IMR-90 (cell line): ENCODE results near the gene NBPF15. TPM values are rescaled to one million over a fixed set of nuclear protein-coding genes. Genes with fewer than 3 reads are reported as not detected.
"Not testable (repeated sequence)": the region's sequence is repeated elsewhere in the genome, so short reads cannot be mapped to it uniquely, and the experiment has no call there.

Source experiments
- ATAC-seq: fragments of 200-7000 bp; cut with Tn5 transposase; 2 replicates; pipeline ENCODE4 v1.9.1; 2020; ENCODE audit warnings: low read depth, mild to moderate bottlenecking, moderate library complexity
- BruUV-seq: library from RNA; stranded (reverse); fragments of 400-500 nt; replicated peaks from 2 replicates; lab custom pipeline; 2021; lab: Mats Ljungman, UMichigan
- CTCF ChIA-PET: fragments of 300-600 bp; formaldehyde crosslinking; extraction: SDS; loops from one replicate; lab custom pipeline; 2021; ENCODE audit warnings: antibody characterized with exemption; lab: Yijun Ruan, JAX
- POLR2A ChIA-PET: fragments of 300-600 bp; sonication (Branson Sonifier 250); formaldehyde crosslinking; loops from one replicate; lab custom pipeline; 2022; ENCODE audit warnings: antibody characterized with exemption; ENCODE audit not compliant: unreplicated experiment; lab: Charles Lee
- DNase-seq: peaks from one replicate; pipeline ENCODE4 v3.0.0; 2013
- H2AFZ ChIP-seq: replicated peaks from 2 replicates; pipeline ENCODE3; 2013; ENCODE audit warnings: low read length, mild to moderate bottlenecking; ENCODE audit not compliant: poor library complexity
- H2AK5ac ChIP-seq: 2 replicates; pipeline ENCODE4 v1.6.1; 2013; ENCODE audit warnings: low read depth, low read length, inconsistent platforms
- H2AK9ac ChIP-seq: replicated peaks from 2 replicates; pipeline ENCODE3; 2013; ENCODE audit warnings: mild to moderate bottlenecking, low read depth, low read length, moderate library complexity; ENCODE audit not compliant: poor library complexity
- H2BK120ac ChIP-seq: 2 replicates; pipeline ENCODE4 v1.6.1; 2013; ENCODE audit warnings: low read depth, low read length, inconsistent platforms
- H2BK15ac ChIP-seq: 3 replicates; pipeline ENCODE4 v1.6.1; 2013; ENCODE audit warnings: low read depth, low read length, inconsistent platforms
- H2BK20ac ChIP-seq: 2 replicates; pipeline ENCODE4 v1.6.1; 2013; ENCODE audit warnings: low read depth, mild to moderate bottlenecking, inconsistent platforms, low read length, moderate library complexity
- H2BK5ac ChIP-seq: 2 replicates; pipeline ENCODE4 v1.6.1; 2013; ENCODE audit warnings: mild to moderate bottlenecking, low read depth, low read length, inconsistent platforms; ENCODE audit not compliant: poor library complexity, severe bottlenecking
- H3K14ac ChIP-seq: replicated peaks from 2 replicates; pipeline ENCODE4 v1.6.1; 2013; ENCODE audit warnings: low read depth, low read length, inconsistent platforms
- H3K18ac ChIP-seq: 2 replicates; pipeline ENCODE4 v1.6.1; 2013; ENCODE audit warnings: low read depth, low read length, control low read depth
- H3K23ac ChIP-seq: 2 replicates; pipeline ENCODE4 v1.6.1; 2013; ENCODE audit warnings: low read depth, low read length, inconsistent platforms
- H3K27ac ChIP-seq: 2 replicates; pipeline ENCODE4 v1.5.1; 2013; ENCODE audit warnings: mild to moderate bottlenecking, control low read depth, low read length; ENCODE audit not compliant: insufficient read depth
- H3K27me3 ChIP-seq: 2 replicates; pipeline ENCODE4 v1.6.1; 2013; ENCODE audit warnings: low read length; ENCODE audit not compliant: control insufficient read depth, insufficient read depth
- H3K36me3 ChIP-seq: 2 replicates; pipeline ENCODE4 v1.6.1; 2013; ENCODE audit warnings: low read length, mixed read lengths; ENCODE audit not compliant: control insufficient read depth, insufficient read depth
- H3K4ac ChIP-seq: 2 replicates; pipeline ENCODE4 v1.6.1; 2013; ENCODE audit warnings: low read depth, low read length, inconsistent platforms
- H3K4me1 ChIP-seq: 2 replicates; pipeline ENCODE4 v1.6.1; 2013; ENCODE audit warnings: low read length, mixed read lengths; ENCODE audit not compliant: control insufficient read depth, insufficient read depth
- H3K4me2 ChIP-seq: 2 replicates; pipeline ENCODE4 v1.6.1; 2013; ENCODE audit warnings: low read depth, mild to moderate bottlenecking, control low read depth, low read length, moderate library complexity
- H3K4me3 ChIP-seq: 2 replicates; pipeline ENCODE4 v1.5.1; 2013; ENCODE audit warnings: low read depth, mild to moderate bottlenecking, control low read depth, low read length, moderate library complexity; ENCODE audit not compliant: insufficient read depth
- H3K56ac ChIP-seq: 2 replicates; pipeline ENCODE4 v1.6.1; 2013; ENCODE audit warnings: low read length, inconsistent platforms; ENCODE audit not compliant: insufficient read depth; ENCODE audit errors: extremely low read depth
- H3K79me1 ChIP-seq, 2 experiments: 2 replicates each; pipeline ENCODE4 v1.6.1; 2013; ENCODE audit warnings: low read length in 2 of 2, inconsistent platforms in 1 of 2, low read depth in 1 of 2
- H3K9ac ChIP-seq: 2 replicates; pipeline ENCODE4 v1.6.1; 2013; ENCODE audit warnings: low read depth, low read length, control low read depth
- H3K9me1 ChIP-seq: 2 replicates; pipeline ENCODE4 v1.6.1; 2013; ENCODE audit warnings: low read length, inconsistent platforms; ENCODE audit not compliant: insufficient read depth
- H3K9me3 ChIP-seq: 2 replicates; pipeline ENCODE4 v1.6.1; 2013; ENCODE audit warnings: low read length; ENCODE audit not compliant: control insufficient read depth, insufficient read depth
- H4K20me1 ChIP-seq: 2 replicates; pipeline ENCODE4 v1.6.1; 2013; ENCODE audit warnings: low read length, inconsistent platforms; ENCODE audit not compliant: insufficient read depth
- H4K5ac ChIP-seq: 2 replicates; pipeline ENCODE4 v1.6.1; 2013; ENCODE audit warnings: mild to moderate bottlenecking, low read depth, low read length, control low read depth
- H4K8ac ChIP-seq, 2 experiments: 2 replicates each; pipeline ENCODE4 v1.6.1; 2013; ENCODE audit warnings: low read depth in 2 of 2, low read length in 2 of 2, control low read depth in 1 of 2, inconsistent platforms in 1 of 2
- H4K91ac ChIP-seq: 2 replicates; pipeline ENCODE4 v1.6.1; 2013; ENCODE audit warnings: low read depth, low read length, inconsistent platforms; ENCODE audit not compliant: insufficient read depth
- CTCF ChIP-seq: conservative IDR thresholded peaks from 2 replicates; pipeline ENCODE4 v1.5.1; 2012; ENCODE audit warnings: mild to moderate bottlenecking, low read depth, low read length, improper control_type of control experiment
- WGBS, 2 experiments: methylation state at CpG; one replicate each; pipeline versions ENCODE4 v1.1.5 to v1.1.7; 2013; ENCODE audit warnings: missing lambda C conversion rate in 2 of 2; ENCODE audit not compliant: insufficient read length in 1 of 2; ENCODE audit errors: extremely low coverage in 2 of 2; 5-methylcytosine and 5-hydroxymethylcytosine counted together
- dilution Hi-C: fragments of 300-500 bp; cut with HindIII; formaldehyde crosslinking; loops from one replicate; pipeline ENCODE4 v1.14.3; 2018; ENCODE audit warnings: low sequenced_read_pairs; ENCODE audit not compliant: unreplicated experiment
- in situ Hi-C: fragments of 300-500 bp; cut with MboI; formaldehyde crosslinking; loops from 3 replicates; pipeline ENCODE4 v1.14.3; 2019; ENCODE audit warnings: low sequenced_read_pairs, inconsistent platforms, mixed read lengths
- intact Hi-C: fragments of 100-400 bp; cut with micrococcal nuclease; formaldehyde crosslinking; loops from 2 replicates; pipeline ENCODE4 v1.10.0; 2022
- polyA plus RNA-seq, 3 experiments: library from polyadenylated mRNA; depleted of rRNA; stranded (reverse); fragments of >200 nt; gene quantifications; 2 replicates each; pipeline ENCODE4 v1.2.3, GENCODE V29; 2012; ENCODE audit warnings: low replicate concordance in 1 of 3
- total RNA-seq: library from RNA; depleted of rRNA; stranded (reverse); fragments of >200 nt; gene quantifications from 2 replicates; pipeline ENCODE4 v1.2.3, GENCODE V29; 2012

Gene NBPF15
- total and polyA plus RNA-seq, 2 of the 4 experiments (the other 2 are of a cell fraction) = 31.0 to 42.7 TPM

GRCh38 chr1:144439737-144440136 is 21.7 kb downstream of the NBPF15 start:
- H4K5ac ChIP-seq, H2AK5ac ChIP-seq, H3K14ac ChIP-seq, H3K4me2 ChIP-seq, H3K27me3 ChIP-seq, intact Hi-C loops, H2AK9ac ChIP-seq, in situ Hi-C loops, H3K4me3 ChIP-seq, POLR2A ChIA-PET, H2BK15ac ChIP-seq, H2BK5ac ChIP-seq, H3K4ac ChIP-seq, H3K36me3 ChIP-seq, BruUV-seq, H4K20me1 ChIP-seq, H2BK120ac ChIP-seq, CTCF ChIA-PET, H3K9me1 ChIP-seq, ATAC-seq, H3K23ac ChIP-seq, DNase-seq, H3K4me1 ChIP-seq, dilution Hi-C loops, H3K9ac ChIP-seq, H4K8ac ChIP-seq, H3K18ac ChIP-seq, H2AFZ ChIP-seq, H2BK20ac ChIP-seq, H3K9me3 ChIP-seq, H4K91ac ChIP-seq, H3K56ac ChIP-seq, H3K79me1 ChIP-seq, H3K27ac ChIP-seq: not testable (repeated sequence)
- peak; percentile 13; the same call in 1 of the 2 replicates for TF ChIP-seq CTCF
- no CpG with 5 or more reads among the region's 7 CpGs for WGBS, 2 experiments
